ENCODE results near the gene S100A2. TPM values are rescaled to one million over a fixed set of nuclear protein-coding genes. Genes with fewer than 3 reads are reported as not detected.

S100A2 gene
- total and polyA plus RNA-seq, 2 of the 13 experiments (the other 11 are each of a cell fraction or from before 2014, with no cell fraction given): 1.2 TPM

GRCh38 chr1:153568367-153569099, 2.9 kb upstream of the S100A2 start (continued):
- no peak; the same call in 1 of the 2 replicates for TF ChIP-seq ZNF318 (CRISPR knock-in tag; IDR thresholded peaks at IDR 0.05)
- no peak for TF ChIP-seq CBX2 (IDR thresholded peaks at IDR 0.05; ENCODE audit: low read depth, low read length)
- no peak for TF ChIP-seq CBX2 (CRISPR knock-in tag; IDR thresholded peaks at IDR 0.05; ENCODE audit: low read depth)
- TF ChIP-seq ZFP37 (CRISPR knock-in tag; IDR thresholded peaks at IDR 0.05; ENCODE audit: borderline replicate concordance): no peak
- 0 out of 2 replicates have a peak, but pooled peaks have one; percentile 47 for TF ChIP-seq NFAT5 (CRISPR knock-in tag; IDR thresholded peaks at IDR 0.05)
- no peak for TF ChIP-seq SNAPC5 (CRISPR knock-in tag; IDR thresholded peaks at IDR 0.05; ENCODE audit: borderline replicate concordance)

Data from HepG2 (cell line).